Glutamatergic neuron (in vitro differentiated cells): ENCODE data around the gene RMDN3. TPM values are rescaled to one million over a fixed set of nuclear protein-coding genes. Genes with fewer than 3 reads are reported as not detected.

Experiments
- DNase-seq: peaks from one replicate; pipeline ENCODE4 v3.0.0; 2022
- H3K27ac Mint-ChIP-seq: one replicate; pipeline ENCODE4 v1.8.0; 2020; ENCODE audit warnings: mild to moderate bottlenecking, mixed read lengths, inconsistent platforms; ENCODE audit not compliant: unreplicated experiment
- H3K27me3 Mint-ChIP-seq: one replicate; pipeline ENCODE4 v1.8.0; 2020; ENCODE audit warnings: mild to moderate bottlenecking, moderate library complexity, mixed read lengths, inconsistent platforms; ENCODE audit not compliant: unreplicated experiment
- H3K36me3 Mint-ChIP-seq: one replicate; pipeline ENCODE4 v1.8.0; 2020; ENCODE audit warnings: mild to moderate bottlenecking, mixed read lengths, inconsistent platforms; ENCODE audit not compliant: unreplicated experiment
- H3K4me1 Mint-ChIP-seq: one replicate; pipeline ENCODE4 v1.8.0; 2020; ENCODE audit warnings: mild to moderate bottlenecking, low read depth, mixed read lengths, inconsistent platforms; ENCODE audit not compliant: unreplicated experiment
- H3K4me3 Mint-ChIP-seq: one replicate; pipeline ENCODE4 v1.8.0; 2020; ENCODE audit warnings: mild to moderate bottlenecking, mixed read lengths, inconsistent platforms; ENCODE audit not compliant: unreplicated experiment
- H3K9me3 Mint-ChIP-seq: one replicate; pipeline ENCODE4 v1.8.0; 2020; ENCODE audit warnings: mild to moderate bottlenecking, moderate library complexity, mixed read lengths, inconsistent platforms; ENCODE audit not compliant: unreplicated experiment
- CTCF ChIP-seq: fragments of 200-600 bp; sonication (generic); IDR thresholded peaks from one replicate; pipeline ENCODE4 v1.5.0; 2021; ENCODE audit not compliant: partially characterized antibody, unreplicated experiment
- total RNA-seq: library from RNA; stranded (reverse); fragmentation: NEBNext Ultra II Directional; extraction: Animal tissue kit (Norgen Biotek cat#: 25700); gene quantifications from one replicate; pipeline ENCODE4 v1.2.1, GENCODE V29; 2021; ENCODE audit not compliant: unreplicated experiment

Gene RMDN3
- total RNA-seq, 1 donor from 2014 or later = 37.1 TPM

GRCh38 chr15:40693904-40694687 lies 61.0 kb downstream of the RMDN3 start:
- H3K27me3 Mint-ChIP-seq = peaks cover 4% of the 10 kb centered on the region
- H3K4me1 Mint-ChIP-seq = peaks cover 2% of the 10 kb centered on the region
- no peaks in the 10 kb centered on the region for H3K36me3 Mint-ChIP-seq
- no peak for DNase-seq
- peak overlapping the region; percentile 92 for H3K27ac Mint-ChIP-seq
- H3K4me3 Mint-ChIP-seq = peak overlapping the region; percentile 96
- no peak for TF ChIP-seq CTCF
- peaks cover 4% of the 10 kb centered on the region for H3K9me3 Mint-ChIP-seq

GRCh38 chr15:40691737-40692136 lies 63.3 kb downstream of the RMDN3 start:
- peaks cover 2% of the 10 kb centered on the region for H3K4me1 Mint-ChIP-seq
- peaks cover 4% of the 10 kb centered on the region for H3K9me3 Mint-ChIP-seq
- H3K36me3 Mint-ChIP-seq = no peaks in the 10 kb centered on the region
- no peak for TF ChIP-seq CTCF
- H3K27me3 Mint-ChIP-seq = peaks cover 4% of the 10 kb centered on the region
- DNase-seq = no peak
- H3K4me3 Mint-ChIP-seq = no peak overlapping the region
- no peak overlapping the region for H3K27ac Mint-ChIP-seq

DNA sequence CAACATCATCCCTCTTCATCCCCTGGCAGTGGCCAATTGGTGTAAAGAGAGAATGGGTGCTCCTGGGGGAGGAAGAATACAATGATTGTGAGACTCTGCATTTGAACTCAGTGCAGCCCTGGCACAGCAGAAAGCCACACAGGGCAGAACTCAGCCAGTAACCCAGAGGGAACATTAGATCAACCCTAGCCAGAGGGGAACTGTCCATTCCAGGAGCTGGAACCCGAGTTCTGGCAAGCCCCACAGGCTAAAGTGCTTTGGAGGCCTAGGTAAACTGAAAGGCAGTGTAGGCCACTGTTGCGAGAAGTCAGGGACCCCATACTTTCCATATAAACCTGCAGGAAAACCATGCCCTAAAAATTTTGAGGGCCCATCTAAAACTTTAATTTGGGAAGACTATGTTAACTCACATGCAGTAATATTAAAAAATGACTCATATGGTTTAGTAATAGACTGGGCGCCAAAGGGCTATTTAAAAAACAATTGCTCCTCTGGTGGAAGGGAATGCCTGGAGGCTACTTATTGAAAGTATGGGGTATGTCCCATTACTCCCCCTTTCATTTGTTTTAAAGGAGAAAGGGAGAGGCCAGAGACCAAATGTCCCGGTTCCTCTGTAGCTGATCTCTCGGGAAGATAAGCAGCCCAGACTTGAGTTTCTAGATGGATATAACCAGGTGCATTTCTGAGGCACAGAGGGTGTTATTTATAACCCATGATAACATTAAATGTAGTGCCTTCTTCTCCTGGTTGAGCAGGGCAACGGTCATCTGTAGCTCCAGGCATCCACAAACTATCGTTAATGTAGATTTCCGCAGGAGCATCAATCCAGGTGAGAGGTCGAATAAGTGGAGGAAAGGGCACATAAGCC lies 65.9 kb downstream of the RMDN3 start:
- no peak overlapping the region for H3K27ac Mint-ChIP-seq
- peaks cover 1% of the 10 kb centered on the region for H3K27me3 Mint-ChIP-seq
- peaks cover 5% of the 10 kb centered on the region for H3K36me3 Mint-ChIP-seq
- no peak for DNase-seq
- peaks cover 4% of the 10 kb centered on the region for H3K9me3 Mint-ChIP-seq
- H3K4me1 Mint-ChIP-seq = peaks cover 1% of the 10 kb centered on the region
- no peak for TF ChIP-seq CTCF
- no peak overlapping the region for H3K4me3 Mint-ChIP-seq

Other genes starting within 250 kb of the RMDN3 start
- 21.4 TPM for gene CCDC32, start 190.2 kb downstream of the RMDN3 start, total RNA-seq
- 10.6 TPM for gene RPUSD2, start 186.0 kb downstream of the RMDN3 start, total RNA-seq
- 4.0 TPM for gene KNL1, start 161.0 kb downstream of the RMDN3 start, total RNA-seq
- gene RAD51, start 60.1 kb downstream of the RMDN3 start, total RNA-seq = 5.0 TPM
- gene GCHFR, start 8.8 kb upstream of the RMDN3 start, total RNA-seq = 5.0 TPM
- 0.17 TPM for gene C15orf62, start 14.7 kb upstream of the RMDN3 start, total RNA-seq
- 11.8 TPM for gene ZFYVE19, start 51.8 kb upstream of the RMDN3 start, total RNA-seq
- gene DNAJC17, start 52.2 kb upstream of the RMDN3 start, total RNA-seq = 43.2 TPM
- not detected for gene PPP1R14D, start 73.5 kb upstream of the RMDN3 start, total RNA-seq
- 6.0 TPM for gene SPINT1, start 88.8 kb upstream of the RMDN3 start, total RNA-seq
- gene RHOV, start 119.0 kb upstream of the RMDN3 start, total RNA-seq = 1.8 TPM
- 33.5 TPM for gene VPS18, start 139.2 kb upstream of the RMDN3 start, total RNA-seq
- 12.5 TPM for gene DLL4, start 174.1 kb upstream of the RMDN3 start, total RNA-seq
- 45.6 TPM for gene CHAC1, start 198.2 kb upstream of the RMDN3 start, total RNA-seq